B cell (primary cell): ENCODE measurements around the gene EIF4ENIF1. TPM values are rescaled to one million over a fixed set of nuclear protein-coding genes. Genes with fewer than 3 reads are reported as not detected.
"Not testable (repeated sequence)": the region's sequence is repeated elsewhere in the genome, so short reads cannot be mapped to it uniquely, and the experiment has no call there.

Experiments
- ATAC-seq: fragments of 200-7000 bp; cut with Tn5 transposase; one replicate; pipeline ENCODE4 v1.10.0; 2021; ENCODE audit warnings: low read depth, mild to moderate bottlenecking, moderate number of reproducible peaks, moderate library complexity
- CTCF ChIA-PET: fragments of 350-600 bp; sonication (Branson Sonifier 250); formaldehyde crosslinking; loops from one replicate; lab custom pipeline; 2021; ENCODE audit warnings: antibody characterized with exemption, inconsistent platforms; lab: Charles Lee
- POLR2A ChIA-PET: fragments of 350-600 bp; sonication (Branson Sonifier 250); formaldehyde crosslinking; loops from one replicate; lab custom pipeline; 2021; ENCODE audit warnings: antibody characterized with exemption; lab: Charles Lee
- DNase-seq: peaks from one replicate; pipeline ENCODE4 v3.0.0; 2013
- H2AFZ ChIP-seq: 2 replicates; pipeline ENCODE4 v1.6.1; 2012; ENCODE audit warnings: mild to moderate bottlenecking, low read depth, low read length; ENCODE audit not compliant: insufficient read depth, poor library complexity, severe bottlenecking
- H3K27ac ChIP-seq, 2 donors: 1 replicate in 1 of 2; 2 replicates in 1 of 2; pipeline ENCODE4 v1.5.1; 2012 to 2013; ENCODE audit warnings: low read length in 2 of 2, mild to moderate bottlenecking in 2 of 2, moderate library complexity in 1 of 2
- H3K27me3 ChIP-seq, 4 experiments: fragments of 200-600 bp in 1 of 4; sonication (generic) in 1 of 4; replicated peaks in 1 of 4; 1 replicate in 2 of 4; 2 replicates in 2 of 4; pipeline versions ENCODE4 v1.6.1 to v1.7.0; 2013 to 2016; ENCODE audit warnings: low read length in 3 of 4, mild to moderate bottlenecking in 2 of 4, mixed read lengths in 1 of 4, moderate library complexity in 1 of 4; ENCODE audit not compliant: insufficient read depth in 4 of 4, control insufficient read depth in 3 of 4; ENCODE audit errors: control extremely low read depth in 1 of 4
- H3K36me3 ChIP-seq, 2 experiments: replicated peaks in 1 of 2; 1 replicate in 1 of 2; 2 replicates in 1 of 2; pipeline versions ENCODE4 v1.6.1 to v1.7.1; 2013; ENCODE audit warnings: low read length in 1 of 2; ENCODE audit not compliant: insufficient read depth in 2 of 2, control insufficient read depth in 1 of 2; ENCODE audit errors: control extremely low read depth in 1 of 2, extremely low read depth in 1 of 2
- H3K4me1 ChIP-seq, 2 donors: fragments of 200-600 bp in 1 of 2; sonication (generic) in 1 of 2; 1 replicate in 1 of 2; 2 replicates in 1 of 2; pipeline versions ENCODE4 v1.5.1 to v1.6.1; 2013 to 2017; ENCODE audit warnings: low read length in 2 of 2; ENCODE audit not compliant: control insufficient read depth in 2 of 2, insufficient read depth in 2 of 2
- H3K4me2 ChIP-seq: replicated peaks from 2 replicates; pipeline ENCODE3; 2012; ENCODE audit warnings: mild to moderate bottlenecking, low read depth, low read length; ENCODE audit not compliant: poor library complexity, severe bottlenecking
- H3K4me3 ChIP-seq, 5 experiments: fragments of 200-600 bp in 1 of 5; sonication (generic) in 1 of 5; 1 replicate in 3 of 5; 2 replicates in 2 of 5; pipeline versions ENCODE4 v1.5.1 to v1.7.0; 2011 to 2016; ENCODE audit warnings: low read length in 4 of 5, mild to moderate bottlenecking in 4 of 5, low read depth in 2 of 5, control low read depth in 1 of 5, moderate library complexity in 1 of 5; ENCODE audit not compliant: insufficient read depth in 1 of 5; ENCODE audit errors: control extremely low read depth in 1 of 5, extremely low read depth in 1 of 5
- H3K79me2 ChIP-seq: fragments of 200-600 bp; sonication (generic); one replicate; pipeline ENCODE4 v1.6.0; 2016; ENCODE audit warnings: low read length; ENCODE audit not compliant: control insufficient read depth, insufficient read depth
- H3K9ac ChIP-seq: fragments of 200-600 bp; sonication (generic); 2 replicates; pipeline ENCODE4 v1.6.1; 2017; ENCODE audit warnings: mild to moderate bottlenecking, low read length, moderate library complexity
- H3K9me3 ChIP-seq, 3 donors: one replicate each; pipeline versions ENCODE4 v1.6.1 to v1.7.1; 2013; ENCODE audit warnings: low read length in 2 of 3; ENCODE audit not compliant: control insufficient read depth in 2 of 3, insufficient read depth in 1 of 3; ENCODE audit errors: control extremely low read depth in 1 of 3
- H4K20me1 ChIP-seq: 2 replicates; pipeline ENCODE4 v1.6.0; 2012; ENCODE audit warnings: mild to moderate bottlenecking, low read length; ENCODE audit not compliant: insufficient read depth, control insufficient read depth, poor library complexity, severe bottlenecking
- H3K27ac Mint-ChIP-seq: one replicate; pipeline ENCODE4 v1.8.0; 2021; ENCODE audit warnings: mixed read lengths
- H3K27me3 Mint-ChIP-seq: one replicate; pipeline ENCODE4 v1.8.0; 2021; ENCODE audit warnings: mixed read lengths
- H3K4me1 Mint-ChIP-seq: one replicate; pipeline ENCODE4 v1.8.0; 2021; ENCODE audit warnings: mixed read lengths
- H3K4me3 Mint-ChIP-seq: one replicate; pipeline ENCODE4 v1.8.0; 2021; ENCODE audit warnings: mixed read lengths
- H3K9me3 Mint-ChIP-seq: one replicate; pipeline ENCODE4 v1.8.0; 2022; ENCODE audit warnings: mixed read lengths; ENCODE audit not compliant: insufficient read depth
- CTCF ChIP-seq: fragments of 200-600 bp; IDR thresholded peaks from one replicate; pipeline ENCODE4 v1.8.0; 2022; ENCODE audit warnings: antibody characterized with exemption, mild to moderate bottlenecking
- EZH2 ChIP-seq: IDR thresholded peaks from 2 replicates; pipeline ENCODE4 v1.6.1; 2012; ENCODE audit warnings: borderline replicate concordance, low read depth, mild to moderate bottlenecking, moderate library complexity, low read length; ENCODE audit not compliant: insufficient read depth, poor library complexity, severe bottlenecking
- WGBS: methylation state at CpG from one replicate; pipeline ENCODE4 v1.1.5; 2013; ENCODE audit warnings: missing lambda C conversion rate; ENCODE audit not compliant: insufficient coverage; 5-methylcytosine and 5-hydroxymethylcytosine counted together
- intact Hi-C: fragments of 100-400 bp; cut with micrococcal nuclease; formaldehyde crosslinking; loops from one replicate; pipeline ENCODE4 v1.10.0; 2022
- polyA plus RNA-seq: library from polyadenylated mRNA; depleted of rRNA; stranded (reverse); fragments of >200 nt; gene quantifications from 2 replicates; pipeline ENCODE4 v1.2.3, GENCODE V29; 2012
- total RNA-seq, 2 donors: library from RNA; stranded (reverse); fragments of 120-200 nt in 1 of 2; gene quantifications; 1 replicate in 1 of 2; 2 replicates in 1 of 2; pipeline versions ENCODE4 v1.2.3 to v1.2.4, GENCODE V29; 2013 to 2022

The EIF4ENIF1 gene
- total and polyA plus RNA-seq, 2 donors (not counting 1 experiment from before 2014, with no cell fraction given), result 29.4 to 58.3 TPM

DNA sequence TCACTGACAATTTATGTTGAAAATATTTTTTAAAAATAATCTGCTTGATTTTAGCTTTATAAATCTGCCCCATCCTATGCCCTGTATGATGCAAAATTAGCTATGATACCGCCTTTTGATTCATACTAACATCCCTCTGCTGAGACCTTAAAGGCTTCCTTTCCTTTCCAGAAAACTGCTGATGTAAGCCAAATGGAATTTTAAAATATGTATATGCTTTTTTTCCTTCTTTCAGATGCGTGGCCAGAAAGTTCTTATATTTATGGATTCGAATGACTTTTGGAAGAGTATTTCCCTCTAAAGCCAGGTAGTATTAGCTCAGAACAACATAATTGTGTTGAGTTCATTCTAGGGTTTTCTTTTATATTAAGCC is 41.2 kb upstream of the EIF4ENIF1 start:
- Histone ChIP-seq H3K27ac (no peak overlapping the region), H3K4me2 (no peak overlapping the region), H4K20me1 (no peaks in the 10 kb centered on the region), H3K27me3 (no peaks in the 10 kb centered on the region), H3K4me3 (no peak overlapping the region), H3K4me1 (no peaks in the 10 kb centered on the region), H2AFZ (no peak overlapping the region), H3K36me3 (peaks cover 5 to 20% of the 10 kb centered on the region in 2 experiments), H3K79me2 (peaks cover 17% of the 10 kb centered on the region), H3K9ac (no peak overlapping the region), H3K9me3 (no peaks in the 10 kb centered on the region)
- Mint-ChIP-seq H3K27me3 (no peaks in the 10 kb centered on the region), H3K4me3 (no peak overlapping the region), H3K9me3 (no peaks in the 10 kb centered on the region), H3K27ac (no peak overlapping the region), H3K4me1 (peaks cover 7% of the 10 kb centered on the region)
- ChIA-PET CTCF (interaction anchor here (0.9 kb wide), 1 partner anchor 80 kb away, joined by 5 read pairs; no protein-coding TSS in a partner anchor), POLR2A (no interaction called here)
- DNase-seq, result no peak
- WGBS, result no CpG with 5 or more reads among the region's 3 CpGs
- TF ChIP-seq CTCF, result no peak
- TF ChIP-seq EZH2, result no peak
- intact Hi-C loops, result no loop called here
- ATAC-seq, result no peak

DNA sequence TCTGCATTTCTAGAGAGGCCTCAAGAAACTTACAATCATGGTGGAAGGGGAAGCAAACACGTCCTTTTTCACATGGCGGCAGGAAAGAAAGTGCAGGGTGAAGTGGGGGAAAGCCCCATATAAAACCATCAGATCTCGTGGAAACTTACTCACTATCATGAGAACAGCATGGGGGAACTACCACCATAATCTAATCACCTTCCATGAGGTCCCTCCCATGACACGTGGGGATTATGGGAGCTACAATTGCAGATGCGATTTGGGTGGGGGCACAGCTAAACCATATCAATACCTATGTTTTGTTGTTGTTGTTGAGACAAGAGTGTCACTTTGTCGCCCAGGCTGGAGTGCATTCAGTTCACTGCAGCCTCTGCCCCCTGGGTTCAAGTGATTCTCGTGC is 36.6 kb upstream of the EIF4ENIF1 start:
- H3K27me3 ChIP-seq, result no peaks in the 10 kb centered on the region
- WGBS, result 100% methylated on average over 1 of the region's 7 CpGs
- H3K9me3 ChIP-seq, result no peaks in the 10 kb centered on the region
- CTCF ChIA-PET, result no interaction called here
- Mint-ChIP-seq H3K27me3 (no peaks in the 10 kb centered on the region), H3K4me1 (peaks cover 14% of the 10 kb centered on the region), H3K9me3 (no peaks in the 10 kb centered on the region), H3K27ac (peak overlapping the region; percentile 63), H3K4me3 (no peak overlapping the region)
- H3K4me2 ChIP-seq, result no peak overlapping the region
- intact Hi-C loops, result loop anchor here (10.0 kb wide), 1 partner anchor 51 kb away; no protein-coding TSS in a partner anchor
- no peaks in the 10 kb centered on the region for H3K4me1 ChIP-seq
- H3K27ac ChIP-seq, result no peak overlapping the region
- peaks cover 8 to 21% of the 10 kb centered on the region in 2 experiments for H3K36me3 ChIP-seq
- H4K20me1 ChIP-seq, result no peaks in the 10 kb centered on the region
- TF ChIP-seq EZH2 (no peak), CTCF (no peak)
- H3K4me3 ChIP-seq, result no peak overlapping the region
- peak; percentile 53 for DNase-seq
- H2AFZ ChIP-seq, result no peak overlapping the region
- no peak overlapping the region for H3K9ac ChIP-seq
- no peak for ATAC-seq
- H3K79me2 ChIP-seq, result peaks cover 50% of the 10 kb centered on the region
- POLR2A ChIA-PET, result no interaction called here

DNA sequence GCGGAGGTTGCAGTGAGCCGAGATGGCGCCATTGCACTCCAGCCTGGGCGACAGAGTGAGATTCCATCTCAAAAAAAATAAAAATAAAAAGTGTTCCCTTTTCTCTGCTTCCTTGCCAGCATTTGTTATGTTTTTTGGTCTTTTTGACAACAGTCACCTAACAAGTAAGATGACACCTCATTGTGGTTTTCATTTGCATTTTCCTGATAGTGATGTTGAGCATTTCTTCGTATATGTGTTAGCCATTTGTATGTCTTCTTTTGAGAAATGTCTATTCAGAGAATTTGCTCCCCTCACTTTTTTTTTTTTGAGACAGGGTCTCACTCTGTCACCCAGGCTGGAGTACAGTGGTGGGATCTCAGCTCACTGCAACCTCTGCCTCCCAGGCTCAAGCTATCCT is 34.5 kb upstream of the EIF4ENIF1 start:
- H3K4me1 Mint-ChIP-seq, result peaks cover 16% of the 10 kb centered on the region
- H3K27ac Mint-ChIP-seq, H3K4me2 ChIP-seq, POLR2A ChIA-PET, H3K9ac ChIP-seq, H3K9me3 Mint-ChIP-seq, H2AFZ ChIP-seq, H3K4me3 Mint-ChIP-seq, H3K4me1 ChIP-seq, CTCF ChIA-PET, H3K9me3 ChIP-seq, DNase-seq, ATAC-seq, H3K27me3 ChIP-seq, H3K27ac ChIP-seq, H4K20me1 ChIP-seq, H3K4me3 ChIP-seq, H3K27me3 Mint-ChIP-seq: not testable (repeated sequence)
- peaks cover 64% of the 10 kb centered on the region for H3K79me2 ChIP-seq
- H3K36me3 ChIP-seq, result peaks cover 4 to 13% of the 10 kb centered on the region in 2 experiments
- intact Hi-C loops, result loop anchor here (10.0 kb wide), 1 partner anchor 49 kb away; no protein-coding TSS in a partner anchor
- 100% methylated on average over 3 of the region's 5 CpGs for WGBS
